Measurements from ENCODE around the gene PDHA2. TPM values are rescaled to one million over a fixed set of nuclear protein-coding genes. Genes with fewer than 3 reads are reported as not detected.
"Not testable (repeated sequence)": the region's sequence is repeated elsewhere in the genome, so short reads cannot be mapped to it uniquely, and the experiment has no call there.

PDHA2 gene
- not detected in 2 replicates for total RNA-seq

GRCh38 chr4:95839891-95840290 lies at the start of gene PDHA2:
Gene PDHA2, plus strand, starts transcription at chr4:95840093. Its CDS starts 58 bp downstream, at chr4:95840151.
- no peak for DNase-seq (ENCODE audit: low read depth in 2 of 2)

- no peak for DNase-seq (ENCODE audit: low read depth in 2 of 2)
Observed at GRCh38 chr4:95798003-95798402, 41.9 kb upstream of the PDHA2 start.

GRCh38 chr4:95798727-95799126 lies 41.2 kb upstream of the PDHA2 start:
- DNase-seq (ENCODE audit: low read depth in 2 of 2): no peak

GRCh38 chr4:95821867-95822266 lies 18.0 kb upstream of the PDHA2 start:
- no peak for DNase-seq (ENCODE audit: low read depth in 2 of 2)

- no peak for DNase-seq (ENCODE audit: low read depth in 2 of 2)
Observed at GRCh38 chr4:95825546-95825945, 14.3 kb upstream of the PDHA2 start.

- no peak for DNase-seq (ENCODE audit: low read depth in 2 of 2)
Observed at GRCh38 chr4:95830651-95831050, 9.2 kb upstream of the PDHA2 start.

GRCh38 chr4:95831166-95831565 lies 8.7 kb upstream of the PDHA2 start:
- no peak for DNase-seq (ENCODE audit: low read depth in 2 of 2)

- DNase-seq (ENCODE audit: low read depth in 2 of 2): peak in 1 of 2 donors; percentile 3
Observed at GRCh38 chr4:95833711-95834194, 6.1 kb upstream of the PDHA2 start.

- no peak for DNase-seq (ENCODE audit: low read depth in 2 of 2)
Observed at GRCh38 chr4:95835672-95836071, 4.2 kb upstream of the PDHA2 start.

- DNase-seq (ENCODE audit: low read depth in 2 of 2): no peak
Observed at GRCh38 chr4:95838192-95838591, 1.7 kb upstream of the PDHA2 start.

- no peak for DNase-seq (ENCODE audit: low read depth in 2 of 2)
Observed at GRCh38 chr4:95847908-95848460, 8.1 kb downstream of the PDHA2 start.

GRCh38 chr4:95850161-95850560 lies 10.3 kb downstream of the PDHA2 start:
- no peak for DNase-seq (ENCODE audit: low read depth in 2 of 2)

GRCh38 chr4:95857761-95858160 lies 17.9 kb downstream of the PDHA2 start:
- no peak for DNase-seq (ENCODE audit: low read depth in 2 of 2)

- DNase-seq (ENCODE audit: low read depth in 2 of 2): no peak
Observed at GRCh38 chr4:95867919-95868318, 28.0 kb downstream of the PDHA2 start.

GRCh38 chr4:95869414-95869813 lies 29.5 kb downstream of the PDHA2 start:
- DNase-seq (ENCODE audit: low read depth in 2 of 2): not testable (repeated sequence)

GRCh38 chr4:95869961-95870500 lies 30.1 kb downstream of the PDHA2 start:
- DNase-seq (ENCODE audit: low read depth in 2 of 2): no peak

GRCh38 chr4:95877636-95878035 lies 37.7 kb downstream of the PDHA2 start:
- no peak for DNase-seq (ENCODE audit: low read depth in 2 of 2)

- no peak for DNase-seq (ENCODE audit: low read depth in 2 of 2)
Observed at GRCh38 chr4:95887551-95887950, 47.7 kb downstream of the PDHA2 start.

GRCh38 chr4:95889662-95890061 lies 49.8 kb downstream of the PDHA2 start:
- DNase-seq (ENCODE audit: low read depth in 2 of 2): no peak
